Fibroblast of upper back skin (primary cell): ENCODE data around the gene COPS3.

ENCODE experiments used
- DNase-seq: peaks from one replicate; pipeline ENCODE4 v3.0.0-alpha.2; 2013

Gene COPS3

GRCh38 chr17:17280613-17281549 is at the start of gene COPS3:
Gene COPS3 (minus strand): TSS chr17:17281246. CDS start chr17:17281186, 60 bp downstream.
- DNase-seq: peak; percentile 98

DNA sequence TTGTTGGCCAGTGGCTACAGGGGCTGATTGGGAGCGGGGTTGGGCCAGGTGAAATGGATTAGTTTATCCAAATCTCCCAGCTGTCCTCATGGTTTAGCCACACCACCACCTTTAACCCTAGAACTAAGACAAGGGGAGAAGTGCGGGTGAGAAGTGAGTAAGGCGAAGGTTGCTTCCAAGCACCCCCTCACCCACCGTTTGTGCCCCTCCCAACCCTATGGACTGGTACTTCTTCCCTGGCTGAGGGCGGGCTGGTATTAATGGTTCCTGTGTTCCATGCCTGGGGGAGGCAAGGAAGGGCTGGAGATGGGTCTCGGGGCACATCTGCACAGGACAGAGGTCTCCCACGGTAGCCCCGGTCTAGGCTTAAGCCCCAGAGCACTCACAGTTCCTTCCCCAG is 47.2 kb upstream of the COPS3 start:
- no peak for DNase-seq

DNA sequence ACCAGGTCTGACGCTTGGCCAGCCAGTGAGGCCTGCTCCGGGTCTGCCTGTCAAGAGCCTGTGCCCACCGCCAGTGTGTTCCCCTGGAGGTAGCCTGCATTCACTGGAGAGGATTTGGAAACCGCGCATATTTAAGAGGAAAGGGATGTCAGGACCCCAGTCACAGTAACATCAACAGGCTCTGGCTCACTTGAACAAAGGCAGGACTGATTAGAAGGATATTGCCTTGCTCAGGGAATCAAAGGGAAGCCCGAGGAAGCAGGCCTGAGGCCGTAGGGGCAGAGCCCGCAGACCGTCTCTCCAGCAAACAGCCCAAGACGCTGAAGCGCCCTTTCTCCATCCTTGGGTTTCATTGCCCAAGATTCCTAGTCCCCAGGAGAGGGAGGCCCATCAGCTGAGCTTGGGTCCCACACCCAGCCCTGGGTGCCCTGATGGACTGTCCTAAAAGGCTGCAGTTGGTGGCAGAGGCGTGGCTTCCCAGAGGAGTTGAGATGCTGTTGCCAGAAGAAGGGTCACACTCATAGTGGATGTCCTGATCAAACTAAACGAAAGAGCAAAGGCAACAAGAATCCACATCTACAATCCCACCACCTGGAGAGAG is 45.3 kb upstream of the COPS3 start:
- no peak for DNase-seq

DNA sequence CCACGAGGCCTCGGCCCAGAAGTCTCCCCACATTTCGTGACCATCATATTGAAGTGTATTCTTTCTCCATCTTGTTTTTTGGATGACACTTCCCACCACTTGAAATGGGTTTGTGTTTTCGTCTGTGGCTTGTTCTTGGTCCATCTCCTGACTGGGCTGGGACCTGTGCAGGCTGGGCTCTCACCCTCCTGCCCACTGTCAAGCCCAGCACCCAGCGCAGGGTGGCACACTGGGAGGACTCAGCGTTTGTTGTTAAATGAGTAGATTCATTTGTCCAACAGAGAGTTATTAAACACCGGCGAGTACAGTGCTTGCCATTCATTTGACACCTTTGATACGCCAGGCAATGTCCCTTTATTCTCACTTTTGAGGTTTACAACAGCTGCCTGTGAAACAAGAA is 44.8 kb upstream of the COPS3 start:
- DNase-seq: no peak

- no peak for DNase-seq
Measured at GRCh38 chr17:17325228-17325627, 44.2 kb upstream of the COPS3 start.

GRCh38 chr17:17324616-17325015 is 43.6 kb upstream of the COPS3 start:
- no peak for DNase-seq

- no peak for DNase-seq
Measured at GRCh38 chr17:17322516-17323510, 41.8 kb upstream of the COPS3 start.

GRCh38 chr17:17321356-17322025 is 40.4 kb upstream of the COPS3 start:
- no peak for DNase-seq

DNA sequence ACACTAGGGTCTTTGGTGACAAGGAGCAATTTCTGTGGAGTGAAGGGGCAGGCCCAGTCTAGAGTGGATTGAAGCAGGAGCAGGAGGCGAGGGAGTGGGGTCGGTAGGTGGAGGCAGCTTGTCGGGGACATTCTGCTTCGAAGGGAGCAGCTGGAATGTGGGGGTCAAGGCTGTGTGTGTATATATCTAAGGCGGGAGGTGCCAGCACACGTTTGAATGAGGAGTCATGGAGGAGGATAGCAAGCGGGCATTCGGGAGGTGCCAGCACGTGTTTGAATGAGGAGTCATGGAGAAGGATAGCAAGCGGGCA is 39.8 kb upstream of the COPS3 start:
- no peak for DNase-seq

DNA sequence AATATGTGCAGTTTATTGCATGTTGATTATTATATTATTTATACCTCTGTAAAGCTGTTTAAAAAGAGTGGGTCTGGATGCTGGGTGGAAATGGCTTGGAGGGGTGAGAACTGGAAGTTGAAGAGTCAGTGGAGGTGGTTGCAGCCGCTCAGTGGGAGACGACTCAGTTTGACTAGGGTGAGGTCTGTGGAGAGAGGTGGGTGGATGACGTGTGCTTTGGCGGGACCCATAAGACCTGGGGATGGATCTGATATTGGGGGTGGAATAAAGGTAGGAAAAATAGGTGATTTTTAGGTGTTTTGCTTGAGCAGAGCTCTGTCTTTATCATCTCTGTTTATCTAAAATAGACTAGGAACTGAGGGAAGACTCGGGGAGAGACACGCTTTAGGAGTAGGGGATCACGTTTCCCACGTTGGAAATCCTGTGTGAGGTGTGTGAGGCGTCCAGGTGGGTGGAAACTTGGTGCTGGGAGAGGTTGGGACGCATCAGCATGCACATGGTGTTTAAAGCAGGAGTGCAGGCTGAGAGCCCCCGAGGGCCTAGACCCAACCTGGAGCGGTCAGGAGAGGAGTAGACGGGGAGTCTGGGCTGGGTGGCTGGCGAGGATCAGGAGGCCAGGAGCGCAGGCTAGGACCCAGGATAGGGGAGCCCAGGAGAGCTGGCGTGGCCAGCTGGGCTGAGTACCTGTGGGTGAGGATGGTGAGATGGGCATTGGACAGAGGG is 39.3 kb upstream of the COPS3 start:
- no peak for DNase-seq

GRCh38 chr17:17315142-17315821 is 34.2 kb upstream of the COPS3 start:
- no peak for DNase-seq

DNA sequence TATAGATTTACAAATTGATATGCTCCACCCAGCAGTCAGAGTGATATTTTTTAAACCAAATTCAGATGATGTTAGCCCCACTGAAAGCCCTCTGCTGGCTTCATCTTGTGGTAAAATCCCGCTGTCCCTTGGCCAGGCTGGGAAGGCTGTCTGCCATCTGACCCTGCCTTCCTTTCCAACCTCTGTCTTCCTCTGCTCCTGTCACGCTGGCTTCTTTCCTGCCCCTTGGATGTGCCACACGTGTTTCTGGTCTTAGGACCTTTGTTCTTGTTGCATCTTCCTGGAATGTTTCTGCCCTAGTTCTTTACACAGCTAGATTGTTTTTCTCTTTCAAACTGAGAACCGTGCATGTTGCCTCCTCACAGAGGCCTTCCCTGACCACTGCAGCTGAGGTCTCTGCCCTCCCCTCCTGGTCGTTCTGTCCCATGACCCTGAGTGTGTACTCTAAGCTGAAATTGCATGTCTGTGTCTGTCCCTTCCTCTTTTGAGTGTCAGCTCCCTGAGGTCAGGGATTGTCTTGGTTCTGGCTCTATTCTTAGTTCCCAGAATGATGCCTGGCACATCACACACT is 33.5 kb upstream of the COPS3 start:
- DNase-seq: no peak

GRCh38 chr17:17313350-17313991 is 32.4 kb upstream of the COPS3 start:
- DNase-seq: peak; percentile 38

- no peak for DNase-seq
Measured at GRCh38 chr17:17309356-17309755, 28.3 kb upstream of the COPS3 start.

DNA sequence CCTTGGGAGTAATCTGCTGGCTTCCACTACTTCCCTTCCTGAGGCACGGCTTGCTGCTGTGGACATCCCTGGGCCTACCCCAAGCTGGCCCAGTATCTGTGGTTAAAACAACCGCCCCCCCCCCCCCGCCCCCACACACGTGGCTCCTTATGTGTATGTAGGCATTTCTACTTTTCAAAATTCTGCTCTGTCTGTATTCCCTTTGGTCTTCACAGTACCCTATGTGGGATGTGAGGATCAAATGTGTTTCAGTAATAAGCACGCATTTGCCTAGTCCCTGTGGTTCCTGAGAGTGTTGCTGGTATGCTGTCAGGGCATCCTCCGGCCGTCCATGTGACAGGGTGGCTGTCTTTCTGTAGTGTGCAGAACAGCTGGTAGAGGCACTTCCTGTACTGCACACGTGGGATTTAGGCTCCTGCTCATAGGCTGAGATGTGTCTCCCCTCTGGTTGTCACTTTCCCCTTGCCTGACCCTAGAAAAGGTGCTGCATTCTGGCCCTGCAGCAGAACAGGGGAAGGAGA is 24.3 kb upstream of the COPS3 start:
- peak; percentile 13 for DNase-seq

GRCh38 chr17:17304521-17304985 is 23.5 kb upstream of the COPS3 start:
- no peak for DNase-seq

DNA sequence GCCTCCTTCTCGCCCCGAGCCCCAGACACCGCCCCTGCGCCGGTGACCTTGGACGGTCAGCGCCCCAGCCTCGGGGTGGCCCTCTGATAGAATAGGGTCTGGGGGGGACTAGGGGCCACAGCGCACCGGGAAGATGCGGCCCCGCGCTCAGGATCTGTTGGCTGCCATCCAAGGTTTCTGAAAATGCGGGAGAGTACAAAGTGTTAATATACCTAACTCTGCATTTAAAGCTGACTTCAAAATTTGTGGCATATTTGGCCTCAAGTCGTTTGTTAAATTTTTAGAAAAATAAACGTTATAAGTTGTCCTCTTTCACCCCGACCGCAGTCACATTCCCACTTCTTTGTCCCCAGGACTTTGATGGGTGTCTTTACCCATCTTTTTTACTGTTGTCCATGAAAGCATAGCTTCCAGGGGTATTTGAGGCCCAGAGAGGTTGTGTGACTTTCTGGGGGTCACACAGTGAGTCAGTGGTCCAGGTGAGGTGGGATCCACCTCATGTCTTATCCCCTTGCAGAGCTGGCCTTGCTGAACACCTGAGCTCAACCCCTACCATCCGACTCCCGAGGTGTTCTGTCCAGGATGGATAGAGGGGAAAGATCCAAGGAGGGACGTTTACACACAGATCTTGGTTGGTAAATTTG is 22.9 kb upstream of the COPS3 start:
- no peak for DNase-seq

- DNase-seq: peak; percentile 51
Measured at GRCh38 chr17:17303010-17303846, 22.2 kb upstream of the COPS3 start, which contains the start of gene NT5M. Gene NT5M (plus strand): TSS chr17:17303373. CDS start chr17:17303551, 178 bp downstream.
